AML-193 (cell line): ENCODE results near the gene SCYGR8.
"Not testable (repeated sequence)": the region's sequence is repeated elsewhere in the genome, so short reads cannot be mapped to it uniquely, and the experiment has no call there.

Experiments used
- DNase-seq, 2 experiments: peaks; one replicate each; lab custom pipeline; 2025; lab: John Stamatoyannopoulos, UW

The SCYGR8 gene, protein sequence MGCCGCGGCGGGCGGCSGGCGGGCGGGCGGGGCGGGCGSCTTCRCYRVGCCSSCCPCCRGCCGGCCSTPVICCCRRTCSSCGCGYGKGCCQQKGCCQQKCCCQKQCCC

DNA sequence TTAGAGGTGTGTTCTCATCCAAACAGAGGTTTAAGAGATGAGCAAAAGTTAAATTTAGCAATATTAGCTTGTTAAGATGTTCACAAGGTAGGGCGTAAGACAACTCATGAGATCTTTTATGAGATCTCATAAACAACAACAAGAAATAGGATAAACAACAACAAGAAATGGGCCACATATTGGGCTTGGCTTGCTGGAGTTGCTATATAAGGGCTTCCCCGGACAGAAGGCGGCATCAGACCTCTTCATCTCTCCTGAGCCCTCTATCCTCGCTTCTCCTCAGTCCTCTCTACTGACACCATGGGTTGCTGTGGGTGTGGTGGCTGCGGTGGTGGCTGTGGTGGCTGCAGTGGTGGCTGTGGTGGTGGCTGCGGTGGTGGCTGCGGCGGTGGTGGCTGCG, at the start of gene SCYGR8:
Gene SCYGR8 (plus strand): TSS at position 301 of the 400 bp plus-strand sequence. CDS start 0 bp downstream, at position 301.
- DNase-seq = no peak

DNA sequence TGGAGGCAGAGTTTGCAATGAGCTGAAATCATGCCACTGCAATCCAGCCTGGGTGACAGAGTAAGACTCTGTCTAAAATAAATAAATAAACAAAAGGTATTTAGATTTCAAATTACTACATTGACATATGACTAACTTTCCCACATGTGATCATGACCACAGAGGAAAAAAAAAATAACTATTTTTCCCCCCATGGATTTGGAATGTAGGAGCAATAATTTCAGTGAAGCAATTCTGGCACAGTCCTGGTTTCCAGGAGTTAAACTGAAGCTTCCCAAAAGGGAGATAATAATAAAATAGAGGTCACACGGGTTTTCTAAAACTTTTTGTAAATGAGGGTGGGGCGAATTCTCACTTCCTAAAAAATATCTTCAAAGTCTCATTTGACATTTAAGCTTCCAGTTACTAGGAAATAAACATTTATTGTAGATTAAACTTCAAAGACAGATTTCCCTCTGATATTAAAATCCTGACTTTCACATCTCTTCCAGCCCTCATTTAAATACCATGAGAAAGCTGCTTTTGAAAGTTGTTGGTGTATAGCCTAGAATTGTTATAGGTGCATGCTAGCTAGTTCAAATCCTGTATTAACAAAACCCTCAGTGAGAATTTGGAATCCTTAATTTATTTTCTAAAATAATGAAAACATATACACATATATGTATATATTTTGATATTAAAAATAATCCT, 48.6 kb upstream of the SCYGR8 start:
- DNase-seq = no peak

DNA sequence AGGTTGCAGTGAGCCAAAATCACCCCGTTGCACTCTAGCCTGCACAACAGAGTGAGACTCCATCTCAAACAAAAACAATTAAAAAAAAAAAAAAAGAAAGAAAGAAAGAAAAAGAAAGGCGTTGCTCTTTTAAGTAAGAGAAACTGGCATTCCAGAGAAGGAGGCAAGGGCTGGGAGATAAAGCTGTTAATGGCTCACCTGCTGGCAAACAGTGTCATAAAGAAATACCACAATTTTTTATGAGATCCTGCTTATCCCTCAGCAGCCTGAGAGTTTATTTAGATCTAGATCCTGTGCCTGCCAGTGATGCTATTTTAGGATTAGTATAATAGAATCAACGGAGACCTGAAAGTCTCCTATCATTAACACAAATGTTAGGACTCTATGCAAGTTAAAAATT, 44.1 kb upstream of the SCYGR8 start:
- no peak for DNase-seq

DNA sequence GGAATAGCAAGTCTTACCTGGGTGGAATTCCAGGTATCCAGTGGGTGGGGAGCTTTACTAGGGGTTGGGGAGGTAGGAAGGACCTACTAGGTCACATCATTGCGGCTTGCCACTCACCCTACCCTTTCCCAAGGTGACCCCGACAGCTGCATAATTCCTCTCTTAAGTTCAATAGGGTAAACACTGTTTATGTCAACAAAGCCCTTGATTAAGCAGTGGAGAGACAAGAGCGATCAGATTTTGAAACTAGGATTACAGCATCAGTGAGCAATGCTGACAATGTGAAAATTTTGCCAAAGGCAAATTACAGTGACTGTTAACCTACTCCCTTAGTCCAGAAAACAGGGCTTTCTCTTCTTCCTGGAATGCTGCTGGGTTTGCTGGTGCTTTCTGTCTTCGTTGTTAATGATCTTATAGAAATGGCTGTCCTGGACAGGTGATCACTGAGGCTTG, 42.4 kb upstream of the SCYGR8 start:
- no peak for DNase-seq

DNA sequence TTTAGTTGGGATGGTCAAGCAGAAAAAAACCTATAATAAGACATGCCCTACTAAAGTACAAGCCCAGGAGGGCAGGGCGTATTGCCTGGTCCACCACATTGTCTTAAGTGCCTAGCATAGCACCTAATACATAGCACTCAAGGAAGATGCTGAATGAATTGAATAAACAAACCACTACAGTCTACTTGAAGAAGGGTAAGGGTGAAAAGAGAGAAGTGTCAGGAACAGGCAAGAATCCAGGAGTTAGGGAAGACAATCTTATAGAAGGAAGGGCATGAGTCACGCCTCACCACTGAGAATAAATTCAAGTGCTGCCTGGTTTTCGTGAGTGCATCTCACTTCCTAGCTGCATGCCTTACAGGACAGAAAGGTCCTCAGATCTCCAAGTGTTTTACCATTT, 41.7 kb upstream of the SCYGR8 start:
- no peak for DNase-seq

DNA sequence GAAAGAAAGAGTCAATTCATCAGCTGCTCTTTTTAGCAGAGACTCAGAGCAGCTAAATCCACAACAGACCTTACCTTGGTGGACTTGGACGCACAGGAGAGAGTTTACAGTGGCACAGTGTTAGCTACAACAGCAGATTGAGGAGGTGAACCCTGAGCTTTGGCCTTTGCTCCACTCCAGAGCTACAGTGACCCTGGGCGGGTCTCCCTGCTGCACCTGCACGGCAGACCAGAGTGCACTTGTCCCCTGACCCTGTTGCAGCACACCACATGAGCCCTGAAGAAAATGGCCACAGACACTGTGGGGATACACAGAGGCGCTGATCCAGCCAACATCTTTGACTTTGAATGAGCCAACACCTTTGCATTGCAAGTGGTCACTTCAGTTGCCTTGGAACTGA, 38.8 kb upstream of the SCYGR8 start:
- DNase-seq = no peak

DNA sequence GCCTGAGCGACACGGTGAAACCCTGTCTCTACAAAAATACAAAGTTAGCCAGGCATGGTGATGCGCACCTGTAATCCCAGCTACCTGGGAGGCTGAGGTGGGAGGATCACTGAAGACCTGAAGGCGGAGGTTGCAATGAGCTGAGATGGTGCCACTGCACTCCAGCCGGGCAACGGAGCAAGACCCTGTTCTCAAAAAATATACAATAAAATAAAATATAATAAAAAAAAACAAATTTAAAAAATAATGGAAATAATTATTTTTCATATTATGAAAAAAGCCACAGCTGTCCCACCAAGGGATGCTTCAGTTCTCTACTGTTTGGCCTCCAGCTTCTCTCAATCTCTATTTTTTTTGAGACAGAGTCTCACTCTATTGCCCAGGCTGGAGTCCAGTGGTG, 38.3 kb upstream of the SCYGR8 start:
- no peak for DNase-seq

DNA sequence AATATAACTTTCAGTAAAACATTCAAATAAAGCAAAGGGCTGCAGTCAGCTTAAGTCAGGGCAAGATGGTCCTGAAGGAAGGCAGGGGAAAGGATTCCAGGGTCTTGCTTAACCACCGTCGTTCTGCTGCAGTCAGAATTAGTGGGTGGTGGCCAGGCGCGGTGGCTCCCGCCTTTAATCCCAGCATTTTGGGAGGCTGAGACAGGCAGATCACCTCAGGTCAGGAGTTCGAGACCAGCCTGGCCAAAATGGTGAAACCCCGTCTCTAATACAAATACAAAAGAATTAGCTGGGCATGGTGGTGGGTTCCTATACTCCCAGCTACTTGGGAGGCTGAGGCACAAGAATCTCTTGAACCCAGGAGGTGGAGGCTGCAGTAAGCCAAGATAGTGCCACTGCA, 34.7 kb upstream of the SCYGR8 start:
- no peak for DNase-seq

DNA sequence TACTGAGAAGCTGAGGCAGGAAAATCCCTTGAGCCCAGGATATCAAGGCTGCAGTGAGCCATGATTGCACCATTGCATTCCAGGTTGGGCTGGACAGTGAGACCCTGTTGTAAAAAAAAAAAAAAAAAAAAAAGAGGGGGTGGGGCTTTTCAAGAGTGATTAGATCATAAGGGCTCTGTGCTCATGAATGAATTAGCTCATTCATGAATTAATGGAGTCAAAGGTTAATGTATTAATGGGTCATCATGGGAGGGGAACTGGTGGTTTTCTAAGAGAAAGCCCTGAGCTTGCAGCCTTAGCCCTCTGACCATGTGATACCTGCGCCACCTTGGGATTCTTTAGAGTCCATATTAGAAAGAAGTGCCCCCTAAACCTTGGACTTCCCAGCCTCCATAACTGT, 32.4 kb upstream of the SCYGR8 start:
- DNase-seq = no peak

DNA sequence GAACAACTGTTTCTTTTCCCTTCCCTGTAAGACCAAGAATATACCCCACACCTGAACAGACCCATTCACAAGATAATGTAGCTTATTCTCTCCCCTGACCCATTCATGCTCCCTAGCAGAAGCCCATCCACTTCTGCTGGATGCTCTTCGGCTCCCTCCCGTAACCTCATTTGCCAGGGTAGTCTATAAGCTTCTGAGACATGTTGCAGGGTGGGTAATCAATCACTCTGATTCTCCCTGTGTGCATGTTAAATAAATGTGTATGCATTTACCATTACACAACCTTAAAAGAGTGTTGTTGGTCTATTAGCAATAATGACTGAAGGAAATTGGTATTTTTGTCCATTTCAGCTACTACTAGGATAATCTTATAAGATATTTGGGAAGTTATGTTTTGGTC, 29.2 kb upstream of the SCYGR8 start:
- no peak for DNase-seq

DNA sequence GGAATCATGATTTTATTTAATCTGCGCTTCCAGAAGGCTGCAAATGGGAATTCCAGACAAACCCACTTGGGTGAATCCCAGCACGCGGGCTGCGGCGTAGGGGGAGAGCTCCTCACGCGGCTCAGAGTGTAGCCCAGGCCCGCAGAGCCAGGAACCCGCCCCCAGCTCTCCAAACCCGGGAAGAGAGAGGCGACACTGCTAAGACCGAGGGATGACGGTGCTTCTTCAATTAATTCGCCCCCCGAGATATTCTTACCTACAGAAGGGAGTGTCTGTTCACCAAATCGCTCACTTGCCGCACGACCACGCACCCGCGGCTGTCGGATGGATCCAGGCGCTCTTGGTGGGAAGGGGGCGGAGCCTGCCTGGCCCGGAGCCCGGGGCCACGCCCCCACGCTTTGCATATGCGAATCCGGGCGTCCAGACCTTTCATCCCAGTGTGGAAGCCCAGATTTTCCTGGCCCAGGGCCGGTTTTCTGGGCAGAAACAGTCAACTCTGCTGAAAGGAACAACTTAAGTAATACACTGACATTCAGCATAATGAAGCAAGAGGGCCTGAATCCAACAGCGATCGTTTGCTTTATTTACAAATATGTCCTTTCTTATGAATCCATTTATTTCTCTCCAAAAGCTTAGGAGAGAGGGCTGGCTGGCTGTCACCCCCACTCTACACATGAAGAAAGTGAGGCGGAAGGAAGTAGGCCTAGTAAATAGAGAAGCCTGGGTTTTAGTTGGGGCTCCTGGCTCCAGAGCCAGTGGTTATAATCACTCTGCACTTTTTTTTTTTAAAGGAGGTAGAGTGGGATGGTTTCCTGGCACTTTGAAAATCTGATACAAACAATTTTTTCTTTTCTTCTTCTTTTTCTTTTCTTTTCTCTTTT, 27.8 kb upstream of the SCYGR8 start, which contains the start of gene SLC19A3:
Gene SLC19A3 (minus strand): TSS at position 342 of the 881 bp plus-strand sequence. CDS start 15,710 bp downstream, outside the sequence.
- no peak for DNase-seq

DNA sequence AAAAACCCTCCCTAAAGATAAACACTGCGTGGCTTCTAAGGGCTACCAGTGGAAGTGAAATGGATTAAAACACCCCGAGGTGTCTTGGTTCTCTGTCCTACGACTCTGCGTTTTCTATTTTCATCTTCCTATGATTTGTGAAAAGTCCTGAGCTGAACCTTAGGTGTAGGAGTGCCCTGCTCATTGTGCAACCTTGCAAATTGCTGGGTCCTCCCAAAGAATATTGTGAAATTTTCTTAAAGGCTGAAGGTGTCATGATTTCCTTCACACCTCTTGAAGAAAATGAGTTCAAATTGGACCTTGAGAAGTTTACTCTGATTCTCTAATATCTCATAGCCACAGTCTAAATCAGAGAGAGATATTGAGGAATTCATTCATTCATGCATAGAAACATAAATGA, 26.1 kb upstream of the SCYGR8 start:
- no peak for DNase-seq

DNA sequence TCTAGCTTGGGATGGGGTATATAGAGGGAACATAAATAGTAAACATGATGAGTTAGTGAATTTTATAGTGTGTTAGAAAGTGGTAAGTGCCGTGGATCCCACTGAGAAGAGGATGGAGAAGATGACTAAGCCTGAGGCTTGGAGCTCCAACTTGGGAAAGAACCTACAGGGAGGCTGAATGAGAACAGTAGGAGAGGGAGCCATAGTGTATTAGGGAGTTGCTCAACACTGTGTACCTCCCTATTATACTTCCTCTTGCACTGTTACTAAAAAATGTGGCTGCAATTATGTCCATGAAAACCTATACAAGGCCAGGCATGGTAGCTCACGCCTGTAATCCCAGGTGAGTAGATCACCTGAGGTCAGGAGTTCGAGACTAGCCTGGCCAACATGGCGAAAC, 25.0 kb upstream of the SCYGR8 start:
- no peak for DNase-seq

DNA sequence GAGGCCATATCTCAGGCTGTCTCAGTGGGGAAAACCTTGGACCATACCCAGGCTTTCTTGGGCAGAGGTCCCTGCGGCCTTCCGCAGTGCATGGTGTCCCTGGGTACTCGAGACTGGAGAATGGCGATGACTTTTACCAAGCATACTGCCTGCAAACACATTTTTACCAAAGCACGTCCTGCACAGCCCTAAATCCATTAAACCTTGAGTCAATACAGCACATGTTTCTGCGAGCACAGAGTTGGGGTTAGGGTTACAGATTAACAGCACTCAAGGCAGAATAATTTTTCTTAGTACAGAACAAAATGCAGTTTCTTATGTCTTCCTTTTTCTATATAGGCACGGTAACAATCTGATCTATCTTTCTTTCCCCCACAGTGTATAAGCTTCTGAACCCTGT, 22.9 kb upstream of the SCYGR8 start:
- not testable (repeated sequence) for DNase-seq

DNA sequence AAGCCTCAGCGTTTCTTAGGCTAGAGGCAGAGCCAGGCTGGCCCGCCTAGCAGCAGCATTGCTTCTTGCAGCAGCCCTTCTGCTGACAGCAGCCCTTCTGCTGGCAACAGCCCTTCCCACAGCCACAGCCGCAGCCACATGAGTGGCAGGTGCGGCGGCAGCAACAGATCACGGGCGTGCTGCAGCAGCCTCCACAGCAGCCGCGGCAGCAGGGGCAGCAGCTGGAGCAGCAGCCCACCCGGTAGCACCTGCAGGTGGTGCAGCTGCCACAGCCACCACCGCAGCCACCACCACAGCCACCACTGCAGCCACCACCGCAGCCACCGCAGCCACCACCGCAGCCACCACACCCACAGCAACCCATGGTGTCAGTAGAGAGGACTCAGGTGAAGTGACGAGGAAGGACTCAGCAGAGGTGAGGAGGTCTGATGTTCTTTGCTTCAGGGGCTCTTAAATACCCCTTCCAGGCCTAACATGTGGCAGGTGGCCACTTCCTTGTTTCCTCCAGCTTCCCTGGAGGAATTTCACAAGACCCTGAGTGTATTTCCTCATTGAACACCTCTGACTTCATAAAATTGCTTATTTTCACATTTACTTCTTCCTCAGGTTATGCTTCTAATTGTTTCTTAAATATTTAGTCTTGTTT, 21.2 kb upstream of the SCYGR8 start, which contains the start of gene SCYGR6:
Gene SCYGR6 (minus strand): TSS at position 364 of the 646 bp plus-strand sequence. CDS start 0 bp downstream, at position 364.
- DNase-seq = no peak

DNA sequence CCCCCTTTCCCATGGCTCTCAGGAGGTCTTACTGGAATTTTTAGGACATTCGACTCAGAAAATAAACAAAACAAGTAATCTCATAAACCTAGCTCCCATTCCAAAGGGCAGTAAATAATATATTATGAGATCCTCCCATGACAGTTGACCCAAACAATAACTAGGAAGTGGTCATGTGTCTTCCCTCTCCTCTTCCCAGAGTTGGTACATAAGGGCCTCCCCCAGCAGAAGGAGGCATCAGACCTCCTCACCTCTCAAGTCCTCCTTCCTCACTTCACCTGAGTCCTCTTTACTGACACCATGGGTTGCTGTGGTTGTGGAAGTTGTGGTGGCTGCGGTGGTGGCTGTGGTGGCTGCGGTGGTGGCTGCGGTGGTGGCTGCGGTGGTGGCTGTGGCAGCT, 17.7 kb upstream of the SCYGR8 start, which contains the start of gene SCYGR7:
Gene SCYGR7 (plus strand): TSS at position 301 of the 400 bp plus-strand sequence. CDS start 0 bp downstream, at position 301.
- DNase-seq = no peak

DNA sequence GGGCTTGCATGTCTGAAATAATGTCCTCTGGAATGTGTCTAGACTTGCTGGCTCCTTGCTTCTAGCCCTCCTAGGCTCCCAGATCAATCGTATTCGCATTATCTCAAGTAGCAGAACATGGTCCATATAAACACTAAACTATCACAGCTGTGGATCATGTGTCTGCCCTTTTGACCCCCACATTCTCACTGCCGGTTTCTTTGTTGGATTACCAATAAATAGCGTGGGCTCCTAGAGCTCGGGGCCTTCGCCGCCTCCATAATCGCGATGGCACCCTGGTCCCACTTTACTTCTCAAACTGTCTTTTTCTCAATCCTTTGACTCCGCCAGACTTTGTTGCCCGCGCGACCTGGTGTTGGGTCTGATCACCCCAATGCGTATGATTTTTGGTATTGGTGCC, 6.3 kb upstream of the SCYGR8 start:
- no peak for DNase-seq

DNA sequence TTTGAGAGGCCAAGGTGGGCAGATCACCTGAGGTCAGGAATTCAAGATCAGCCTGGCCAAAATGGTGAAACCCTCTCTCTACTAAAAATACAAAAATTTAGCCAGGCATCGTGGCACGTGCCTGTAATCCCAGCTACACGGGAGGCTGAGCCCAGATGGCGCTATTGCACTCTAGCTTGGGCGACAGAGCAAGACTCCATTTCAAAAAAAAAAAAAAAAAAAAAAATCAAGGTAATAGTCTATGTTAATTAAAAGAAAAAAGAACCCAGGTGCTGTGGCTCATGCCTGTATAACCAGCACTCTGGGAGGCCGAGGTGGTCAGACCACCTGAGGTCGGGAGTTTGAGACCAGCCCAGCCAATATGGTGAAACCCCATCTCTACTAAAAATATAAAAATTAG, 5.0 kb upstream of the SCYGR8 start:
- not testable (repeated sequence) for DNase-seq

DNA sequence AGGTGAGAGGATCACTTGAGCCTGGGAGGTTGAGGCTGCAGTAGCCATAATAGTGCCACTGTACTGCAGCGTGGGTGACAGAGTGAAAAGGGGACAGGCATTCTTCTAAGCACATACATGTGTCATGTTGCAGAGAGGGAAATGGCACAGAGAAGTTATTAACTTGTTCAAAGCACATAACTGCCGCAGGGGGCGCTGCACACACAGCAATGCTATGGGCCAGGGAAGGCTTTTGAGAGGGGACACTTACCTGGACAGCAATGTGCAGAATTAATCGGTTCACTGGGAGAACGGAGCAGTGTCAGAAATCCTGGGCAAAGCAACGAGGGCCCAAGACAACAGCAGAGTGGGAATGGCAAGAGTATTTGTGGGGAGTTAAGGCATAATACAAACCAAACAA, 2.4 kb downstream of the SCYGR8 start:
- no peak for DNase-seq

DNA sequence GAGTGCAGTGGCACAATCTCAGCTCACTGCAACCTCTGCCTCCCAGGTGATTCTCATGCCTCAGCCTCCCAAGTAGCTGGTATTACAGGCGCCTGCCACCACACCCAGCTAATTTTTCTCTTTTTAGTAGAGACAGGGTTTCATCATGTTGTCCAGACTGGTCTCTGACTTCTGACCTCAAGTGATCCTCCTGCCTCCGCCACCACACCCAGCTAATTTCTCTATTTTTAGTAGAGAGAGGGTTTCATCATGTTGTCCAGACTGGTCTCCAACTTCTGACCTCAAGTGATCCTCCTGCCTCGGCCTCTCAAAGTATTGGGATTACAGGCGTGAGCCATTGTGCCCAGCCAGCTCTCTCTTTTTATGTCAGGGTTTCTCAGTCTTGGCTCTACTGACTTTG, 10.6 kb downstream of the SCYGR8 start:
- DNase-seq = not testable (repeated sequence)

DNA sequence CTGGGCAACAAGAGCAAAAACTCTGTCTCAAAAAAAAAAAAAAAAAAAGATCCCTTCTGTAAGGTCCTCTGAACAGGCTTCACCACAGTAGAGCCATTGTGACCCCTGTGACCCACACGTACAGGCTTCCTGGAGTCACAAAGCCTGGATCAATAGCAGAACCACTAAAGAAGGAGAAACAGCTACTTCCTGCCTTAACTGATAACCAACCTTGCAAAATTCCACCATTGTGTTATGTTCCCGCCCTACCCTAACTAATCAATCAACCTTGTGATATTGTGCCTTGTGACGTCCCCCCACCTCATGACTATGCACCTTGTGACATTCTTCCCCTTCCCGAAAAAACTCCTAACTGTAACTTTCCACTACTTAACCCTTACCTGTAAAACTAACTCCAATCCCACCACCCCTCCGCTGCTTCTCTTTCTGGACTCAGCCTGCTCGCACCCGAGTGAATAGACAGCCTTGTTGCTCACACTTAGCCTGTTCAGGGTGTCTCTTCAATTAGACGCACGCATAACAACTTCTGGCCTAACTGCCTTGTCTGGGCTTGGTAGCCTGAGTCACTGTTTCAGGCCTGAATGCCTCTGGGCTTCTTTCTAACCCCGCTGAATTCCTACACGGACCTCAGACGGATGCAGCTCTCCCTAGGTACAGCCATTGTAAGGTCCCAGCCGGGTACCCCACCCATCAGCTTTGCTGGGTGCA, 13.9 kb downstream of the SCYGR8 start:
- no peak for DNase-seq
